HL-60 (cell line): ENCODE results near the gene TPP1.

Experiments used
- DNase-seq, 2 experiments: peaks; one replicate each; pipeline ENCODE4 v3.0.0-alpha.2; 2010 to 2020; ENCODE audit warnings: low read depth in 1 of 2, low spot score in 1 of 2
- H3K27ac ChIP-seq: fragments of 250-450 bp; sonication (Bioruptor Pico); replicated peaks from 2 replicates; pipeline ENCODE4 v1.5.1; 2020; ENCODE audit warnings: mild to moderate bottlenecking, moderate library complexity
- H3K27me3 ChIP-seq: fragments of 250-450 bp; sonication (Bioruptor Pico); 2 replicates; pipeline ENCODE4 v1.5.1; 2021; ENCODE audit warnings: mild to moderate bottlenecking, moderate library complexity; ENCODE audit not compliant: insufficient read depth, poor library complexity, severe bottlenecking
- H3K4me3 ChIP-seq: replicated peaks from 2 replicates; pipeline ENCODE4 v1.5.1; 2011; ENCODE audit warnings: mild to moderate bottlenecking, control low read depth, low read length; ENCODE audit not compliant: insufficient read depth
- CTCF ChIP-seq: IDR thresholded peaks from one replicate; pipeline ENCODE4 v1.5.1; 2011; ENCODE audit warnings: low read length, control low read depth, inconsistent platforms; ENCODE audit not compliant: insufficient read depth
- GABPA ChIP-seq: IDR thresholded peaks from 2 replicates; pipeline ENCODE4 v1.6.1; 2012; ENCODE audit warnings: low read depth
- POLR2AphosphoS5 ChIP-seq: IDR thresholded peaks from 2 replicates; pipeline ENCODE4 v1.6.1; 2012; ENCODE audit warnings: low read depth
- REST ChIP-seq: IDR thresholded peaks from 2 replicates; pipeline ENCODE4 v1.6.1; 2012; ENCODE audit warnings: low read depth; ENCODE audit not compliant: insufficient replicate concordance
- SPI1 ChIP-seq: IDR thresholded peaks from 2 replicates; pipeline ENCODE4 v1.6.1; 2012; ENCODE audit warnings: low read depth, mild to moderate bottlenecking, borderline replicate concordance

The TPP1 gene

GRCh38 chr11:6646918-6647679 lies 27.9 kb upstream of the TPP1 start:
- DNase-seq, result peak; percentile 75
- Histone ChIP-seq H3K27ac (peak overlapping the region; percentile 55), H3K27me3 (no peaks in the 10 kb centered on the region), H3K4me3 (no peak overlapping the region)
- TF ChIP-seq SPI1, result peak; percentile 99
- no peak for TF ChIP-seq REST
- TF ChIP-seq CTCF, result no peak
- peak; percentile 50; the same call in 1 of the 2 replicates for TF ChIP-seq POLR2AphosphoS5

GRCh38 chr11:6646576-6646917 lies 27.3 kb upstream of the TPP1 start:
- Histone ChIP-seq H3K27me3 (no peaks in the 10 kb centered on the region), H3K27ac (peak overlapping the region; percentile 55), H3K4me3 (no peak overlapping the region)
- DNase-seq, result peak in 1 of 2 experiments; percentile 53
- TF ChIP-seq SPI1, result no peak
- no peak for TF ChIP-seq CTCF
- no peak for TF ChIP-seq GABPA

DNA sequence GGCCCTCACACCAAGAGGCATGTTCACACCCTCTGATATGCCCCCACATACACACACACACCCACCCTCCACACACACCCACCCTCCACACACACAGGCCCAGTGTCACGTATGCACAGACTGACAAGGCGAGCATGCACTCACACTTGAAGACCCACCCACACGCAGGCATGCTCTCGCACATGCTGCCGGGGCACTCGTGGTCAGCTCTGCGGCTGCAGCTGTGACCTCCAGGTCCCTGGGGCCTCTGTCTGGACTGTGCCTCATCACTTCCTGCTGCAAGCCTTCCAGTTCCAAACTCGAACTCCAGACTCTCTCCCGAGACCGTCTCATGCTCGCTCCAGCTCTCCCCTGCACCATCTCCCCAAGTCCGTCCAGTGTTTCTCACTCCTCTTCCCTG lies 26.8 kb upstream of the TPP1 start:
- DNase-seq, result peak; percentile 17 to 36
- TF ChIP-seq REST, result no peak
- TF ChIP-seq CTCF, result no peak
- Histone ChIP-seq H3K4me3 (no peak overlapping the region), H3K27me3 (no peaks in the 10 kb centered on the region), H3K27ac (no peak overlapping the region; the same call in 1 of the 2 replicates)

GRCh38 chr11:6642957-6643356 lies 23.7 kb upstream of the TPP1 start:
- H3K4me3 ChIP-seq, result no peak overlapping the region
- no peak overlapping the region for H3K27ac ChIP-seq
- no peak for TF ChIP-seq GABPA
- no peak for TF ChIP-seq CTCF
- no peak for TF ChIP-seq POLR2AphosphoS5
- no peak for TF ChIP-seq SPI1
- TF ChIP-seq REST, result no peak
- DNase-seq, result no peak
- no peaks in the 10 kb centered on the region for H3K27me3 ChIP-seq
